Skeletal muscle tissue (tissue), 4 donors: Measurements from ENCODE around the gene NT5C. TPM values are rescaled to one million over a fixed set of nuclear protein-coding genes. Genes with fewer than 3 reads are reported as not detected.

Experiments
- H3K27ac ChIP-seq: one replicate; pipeline ENCODE4 v1.7.0; 2013; ENCODE audit warnings: mild to moderate bottlenecking, low read depth, low read length, inconsistent platforms
- H3K27me3 ChIP-seq, 3 donors: one replicate each; pipeline ENCODE4 v1.7.0; 2013; ENCODE audit warnings: low read length in 3 of 3; ENCODE audit not compliant: control insufficient read depth in 3 of 3, insufficient read depth in 3 of 3
- H3K36me3 ChIP-seq, 3 donors: one replicate each; pipeline ENCODE4 v1.7.0; 2013; ENCODE audit warnings: low read length in 3 of 3; ENCODE audit not compliant: control insufficient read depth in 3 of 3, insufficient read depth in 3 of 3
- H3K4me1 ChIP-seq, 3 donors: one replicate each; pipeline ENCODE4 v1.7.0; 2013; ENCODE audit warnings: low read length in 3 of 3, mild to moderate bottlenecking in 3 of 3; ENCODE audit not compliant: control insufficient read depth in 3 of 3, insufficient read depth in 3 of 3
- H3K4me3 ChIP-seq, 3 donors: one replicate each; pipeline ENCODE4 v1.7.0; 2013; ENCODE audit warnings: low read length in 3 of 3
- H3K9ac ChIP-seq, 3 donors: one replicate each; pipeline ENCODE4 v1.7.0; 2013; ENCODE audit warnings: low read length in 3 of 3, mild to moderate bottlenecking in 3 of 3, moderate library complexity in 2 of 3, low read depth in 1 of 3
- H3K9me3 ChIP-seq, 3 donors: one replicate each; pipeline ENCODE4 v1.7.0; 2013; ENCODE audit warnings: low read length in 3 of 3; ENCODE audit not compliant: control insufficient read depth in 3 of 3
- total RNA-seq: library from RNA; depleted of rRNA; stranded (reverse); fragments of >200 nt; gene quantifications from one replicate; pipeline ENCODE4 v1.2.3, GENCODE V29; 2014
- donor health status: Osteomylitis.

The NT5C gene
- total RNA-seq, 1 donor from 2014 or later: 32.9 TPM

DNA sequence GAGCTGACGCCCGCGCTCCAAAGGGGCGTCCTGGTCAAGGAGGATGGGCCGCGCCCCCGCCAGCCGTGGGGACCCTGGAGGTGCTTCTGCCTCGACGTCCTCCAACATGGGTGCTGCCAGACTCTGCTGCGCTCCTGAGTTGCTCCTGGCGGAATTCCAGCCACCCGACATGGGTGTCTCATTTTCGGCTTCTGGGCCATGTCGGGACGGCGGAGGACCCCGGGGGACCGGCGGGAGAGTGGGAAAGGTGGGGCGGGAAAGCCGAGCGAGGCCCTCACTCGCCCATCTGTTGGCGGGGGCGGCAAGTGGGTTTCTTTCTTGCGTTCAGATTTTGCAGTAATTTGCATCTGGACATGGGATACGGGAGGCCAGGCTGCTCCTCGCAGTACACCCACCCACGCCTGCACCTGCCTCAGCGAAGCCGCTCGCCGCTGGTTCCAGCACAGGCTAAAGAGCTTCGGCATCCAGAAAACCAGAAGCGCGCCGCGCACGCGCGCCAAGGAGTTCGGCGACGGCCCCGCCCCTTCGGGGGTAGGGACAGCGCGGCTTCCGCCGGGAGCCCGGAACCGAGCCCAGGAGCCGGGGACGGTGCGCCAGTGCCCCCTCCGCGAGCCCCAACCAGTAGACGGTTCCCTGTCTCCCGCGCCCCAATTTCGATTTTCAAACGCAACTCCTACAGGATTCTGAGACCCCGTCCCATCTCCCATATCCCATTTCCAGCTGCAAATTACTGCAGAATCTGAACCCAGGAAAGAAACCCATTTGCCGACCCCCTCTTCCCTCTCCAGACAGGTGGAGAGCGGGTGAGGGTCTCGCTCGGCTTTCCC, 21.9 kb downstream of the NT5C start, which contains the start of gene ARMC7:
TSS of gene ARMC7 (plus strand) at position 563 of the 827 bp plus-strand sequence. CDS start 320 bp downstream, outside the sequence.
- H3K36me3 ChIP-seq: peaks cover 0 to 6% (median 0%) of the 10 kb centered on the region in 3 donors
- H3K27ac ChIP-seq: no peak within 1 kb of the TSS
- H3K4me1 ChIP-seq: peaks cover 20 to 25% (median 23%) of the 10 kb centered on the region in 3 donors
- no peaks in the 10 kb centered on the region for H3K27me3 ChIP-seq
- peak within 1 kb of the TSS; percentile 75 to 84 (median 81) for H3K9ac ChIP-seq
- H3K9me3 ChIP-seq: no peaks in the 10 kb centered on the region
- peak within 1 kb of the TSS; percentile 75 to 85 (median 84) for H3K4me3 ChIP-seq

- Histone ChIP-seq H3K9ac (peak overlapping the region; percentile 59 to 84 (median 75)), H3K36me3 (peaks cover 0 to 6% (median 1%) of the 10 kb centered on the region in 3 donors), H3K27me3 (no peaks in the 10 kb centered on the region), H3K4me3 (peak overlapping the region; percentile 75 to 85 (median 84)), H3K9me3 (no peaks in the 10 kb centered on the region), H3K27ac (no peak overlapping the region), H3K4me1 (peaks cover 16 to 25% (median 17%) of the 10 kb centered on the region in 3 donors)
Measured at GRCh38 chr17:75109046-75109406, 22.5 kb downstream of the NT5C start.

DNA sequence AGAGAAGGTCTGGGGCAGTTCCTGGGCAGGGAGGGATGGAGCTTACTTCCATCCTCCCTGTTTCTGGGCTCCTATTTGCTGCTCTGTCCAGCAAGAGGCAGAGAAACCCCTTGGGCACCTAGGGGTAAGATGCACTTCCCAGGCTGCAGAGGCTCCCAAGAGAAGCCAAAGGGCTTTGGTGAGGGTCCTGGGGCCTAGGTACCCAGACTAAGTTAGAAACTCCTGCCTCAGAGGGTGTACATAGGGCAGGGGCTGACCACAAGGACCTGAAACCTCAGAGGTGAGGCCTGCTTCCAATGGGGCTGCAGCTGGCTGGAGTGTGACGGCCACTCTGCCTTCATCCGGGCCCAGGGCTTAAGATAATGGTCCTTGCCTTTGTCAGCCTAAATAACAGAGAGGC, 23.3 kb downstream of the NT5C start:
- Histone ChIP-seq H3K27me3 (no peaks in the 10 kb centered on the region), H3K4me1 (peaks cover 12 to 21% (median 12%) of the 10 kb centered on the region in 3 donors), H3K9me3 (no peaks in the 10 kb centered on the region), H3K27ac (no peak overlapping the region), H3K9ac (no peak overlapping the region), H3K36me3 (peaks cover 0 to 6% (median 4%) of the 10 kb centered on the region in 3 donors), H3K4me3 (no peak overlapping the region)

- Histone ChIP-seq H3K27ac (no peak overlapping the region), H3K36me3 (peaks cover 3 to 8% (median 6%) of the 10 kb centered on the region in 3 donors), H3K9me3 (no peaks in the 10 kb centered on the region), H3K4me1 (peaks cover 8 to 13% (median 8%) of the 10 kb centered on the region in 3 donors), H3K27me3 (no peaks in the 10 kb centered on the region), H3K9ac (peak overlapping the region in 1 of 3 donors; percentile 16), H3K4me3 (no peak overlapping the region)
Measured at GRCh38 chr17:75105126-75106080, 26.1 kb downstream of the NT5C start.

- Histone ChIP-seq H3K4me3 (no peak overlapping the region), H3K27ac (no peak overlapping the region), H3K9me3 (no peaks in the 10 kb centered on the region), H3K27me3 (no peaks in the 10 kb centered on the region), H3K36me3 (peaks cover 9 to 17% (median 10%) of the 10 kb centered on the region in 3 donors), H3K9ac (peak overlapping the region in 1 of 3 donors; percentile 61), H3K4me1 (peaks cover 0 to under 1% (median under 1%) of the 10 kb centered on the region in 3 donors)
Measured at GRCh38 chr17:75103601-75104554, 27.7 kb downstream of the NT5C start.

- Histone ChIP-seq H3K9me3 (no peaks in the 10 kb centered on the region), H3K4me1 (no peaks in the 10 kb centered on the region), H3K4me3 (no peak overlapping the region), H3K9ac (no peak overlapping the region), H3K27me3 (no peaks in the 10 kb centered on the region), H3K36me3 (peaks cover 9 to 24% (median 13%) of the 10 kb centered on the region in 3 donors), H3K27ac (no peak overlapping the region)
Measured at GRCh38 chr17:75102385-75102821, 29.1 kb downstream of the NT5C start.

DNA sequence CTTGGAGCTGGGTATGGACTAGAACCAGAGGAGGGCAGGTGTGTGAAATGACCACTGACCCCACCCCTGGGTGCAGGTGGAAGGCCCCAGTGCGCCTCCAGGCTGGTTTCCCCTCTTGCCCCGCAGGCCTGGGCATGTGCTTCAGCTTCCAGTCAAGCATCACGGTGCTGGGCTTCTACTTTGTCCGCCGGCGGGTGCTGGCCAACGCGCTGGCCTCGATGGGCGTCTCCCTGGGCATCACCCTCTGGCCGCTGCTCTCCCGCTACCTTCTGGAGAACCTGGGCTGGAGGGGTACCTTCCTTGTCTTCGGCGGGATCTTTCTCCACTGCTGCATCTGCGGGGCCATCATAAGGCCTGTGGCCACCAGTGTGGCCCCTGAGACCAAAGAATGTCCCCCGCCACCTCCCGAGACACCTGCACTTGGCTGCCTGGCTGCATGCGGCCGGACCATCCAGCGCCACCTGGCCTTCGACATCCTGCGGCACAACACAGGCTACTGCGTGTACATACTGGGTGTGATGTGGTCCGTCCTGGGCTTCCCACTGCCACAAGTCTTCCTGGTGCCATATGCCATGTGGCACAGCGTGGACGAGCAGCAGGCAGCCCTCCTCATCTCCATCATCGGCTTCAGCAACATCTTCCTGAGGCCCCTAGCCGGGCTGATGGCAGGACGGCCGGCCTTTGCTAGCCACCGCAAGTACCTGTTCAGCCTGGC, 31.5 kb downstream of the NT5C start:
- Histone ChIP-seq H3K27me3 (no peaks in the 10 kb centered on the region), H3K36me3 (peaks cover 7 to 24% (median 13%) of the 10 kb centered on the region in 3 donors), H3K4me1 (peaks cover 0 to 6% (median 5%) of the 10 kb centered on the region in 3 donors), H3K9me3 (no peaks in the 10 kb centered on the region), H3K27ac (no peak overlapping the region), H3K9ac (no peak overlapping the region), H3K4me3 (no peak overlapping the region)

- Histone ChIP-seq H3K9me3 (no peaks in the 10 kb centered on the region), H3K27me3 (no peaks in the 10 kb centered on the region), H3K4me3 (no peak overlapping the region), H3K27ac (no peak overlapping the region), H3K4me1 (peaks cover 0 to 6% (median 5%) of the 10 kb centered on the region in 3 donors), H3K9ac (no peak overlapping the region), H3K36me3 (peaks cover 6 to 23% (median 13%) of the 10 kb centered on the region in 3 donors)
Measured at GRCh38 chr17:75098861-75099260, 32.7 kb downstream of the NT5C start.
